GM18517 (cell line): Measurements from ENCODE around the gene STX16.

Experiments used
- ATAC-seq: cut with Tn5 transposase; IDR thresholded peaks from one replicate; pipeline ENCODE4 v1.9.1; 2021; ENCODE audit warnings: mild to moderate bottlenecking, moderate library complexity; ENCODE audit not compliant: unreplicated experiment

The STX16 gene

GRCh38 chr20:58695895-58696375, 44.9 kb downstream of the STX16 start:
- no peak for ATAC-seq

GRCh38 chr20:58696411-58696961, 45.4 kb downstream of the STX16 start:
- ATAC-seq: no peak

GRCh38 chr20:58697201-58697866, 46.3 kb downstream of the STX16 start:
- ATAC-seq: no peak

- ATAC-seq: no peak
Observed at GRCh38 chr20:58697867-58698703, 47.0 kb downstream of the STX16 start.

GRCh38 chr20:58698741-58699622, 47.9 kb downstream of the STX16 start:
- ATAC-seq: no peak

GRCh38 chr20:58699623-58700107, 48.6 kb downstream of the STX16 start:
- ATAC-seq: no peak

GRCh38 chr20:58700121-58700821, 49.2 kb downstream of the STX16 start:
- no peak for ATAC-seq

GRCh38 chr20:58700823-58701222, 49.7 kb downstream of the STX16 start:
- no peak for ATAC-seq

- ATAC-seq: no peak
Observed at GRCh38 chr20:58701431-58702160, 50.5 kb downstream of the STX16 start.

GRCh38 chr20:58702161-58702510, 51.1 kb downstream of the STX16 start:
- no peak for ATAC-seq

GRCh38 chr20:58702859-58703648, 52.0 kb downstream of the STX16 start:
- no peak for ATAC-seq

GRCh38 chr20:58703765-58704371, 52.8 kb downstream of the STX16 start:
- no peak for ATAC-seq

- ATAC-seq: no peak
Observed at GRCh38 chr20:58705208-58705926, 54.3 kb downstream of the STX16 start.

- ATAC-seq: no peak
Observed at GRCh38 chr20:58706150-58706892, 55.2 kb downstream of the STX16 start.

- no peak for ATAC-seq
Observed at GRCh38 chr20:58706975-58707681, 56.0 kb downstream of the STX16 start.

GRCh38 chr20:58707770-58708169, 56.7 kb downstream of the STX16 start:
- no peak for ATAC-seq
